Measurements from ENCODE around the gene ATF4.

Gene ATF4

GRCh38 chr22:39488563-39489083 is 31.7 kb upstream of the ATF4 start:
- no peak for FAIRE-seq

GRCh38 chr22:39489094-39490068 is 31.0 kb upstream of the ATF4 start:
- DNase-seq (ENCODE audit: insufficient read length, low spot score): no peak
- no peak for FAIRE-seq

More at GRCh38 chr22:39488563-39489083, 31.7 kb upstream of the ATF4 start:
- DNase-seq (ENCODE audit: insufficient read length, low spot score): no peak

GRCh38 chr22:39490135-39490798 is 30.1 kb upstream of the ATF4 start:
- peak; percentile 36 for FAIRE-seq
- DNase-seq (ENCODE audit: insufficient read length, low spot score): peak; percentile 66

GRCh38 chr22:39490966-39491680 is 29.2 kb upstream of the ATF4 start:
- FAIRE-seq: no peak

GRCh38 chr22:39491696-39492095 is 28.7 kb upstream of the ATF4 start:
- FAIRE-seq (no peak), DNase-seq (ENCODE audit: insufficient read length, low spot score) (no peak)

More at GRCh38 chr22:39490966-39491680, 29.2 kb upstream of the ATF4 start:
- DNase-seq (ENCODE audit: insufficient read length, low spot score): no peak

- FAIRE-seq (no peak), DNase-seq (ENCODE audit: insufficient read length, low spot score) (no peak)
These were observed 28.2 kb upstream of the ATF4 start for GRCh38 chr22:39492186-39492585.

GRCh38 chr22:39493759-39494158 is 26.6 kb upstream of the ATF4 start:
- FAIRE-seq (no peak), DNase-seq (ENCODE audit: insufficient read length, low spot score) (no peak)

- no peak for FAIRE-seq
- no peak for DNase-seq (ENCODE audit: insufficient read length, low spot score)
These were observed 25.8 kb upstream of the ATF4 start for GRCh38 chr22:39494471-39495120.

GRCh38 chr22:39496131-39496838 is 24.1 kb upstream of the ATF4 start:
- no peak for FAIRE-seq

GRCh38 chr22:39497429-39497828 is 22.9 kb upstream of the ATF4 start:
- no peak for FAIRE-seq

More at GRCh38 chr22:39496131-39496838, 24.1 kb upstream of the ATF4 start:
- DNase-seq (ENCODE audit: insufficient read length, low spot score): no peak

GRCh38 chr22:39498368-39498767 is 22.0 kb upstream of the ATF4 start:
- FAIRE-seq (no peak), DNase-seq (ENCODE audit: insufficient read length, low spot score) (no peak)

More at GRCh38 chr22:39497429-39497828, 22.9 kb upstream of the ATF4 start:
- no peak for DNase-seq (ENCODE audit: insufficient read length, low spot score)

- DNase-seq (ENCODE audit: insufficient read length, low spot score): no peak
- FAIRE-seq: no peak
These were observed 21.6 kb upstream of the ATF4 start for GRCh38 chr22:39498802-39499201.

- FAIRE-seq: no peak
- no peak for DNase-seq (ENCODE audit: insufficient read length, low spot score)
These were observed 20.3 kb upstream of the ATF4 start for GRCh38 chr22:39500101-39500500.

GRCh38 chr22:39501644-39502108 is 18.7 kb upstream of the ATF4 start:
- no peak for FAIRE-seq
- no peak for DNase-seq (ENCODE audit: insufficient read length, low spot score)

- DNase-seq (ENCODE audit: insufficient read length, low spot score) (peak; percentile 93), FAIRE-seq (peak; percentile 97)
These were observed 18.1 kb upstream of the ATF4 start, which contains the start of gene MIEF1 for GRCh38 chr22:39502109-39502788. TSS of gene MIEF1 (plus strand) at chr22:39502290. CDS start at chr22:39511295, 9,005 bp downstream.

- FAIRE-seq: no peak
- DNase-seq (ENCODE audit: insufficient read length, low spot score): no peak
These were observed 17.5 kb upstream of the ATF4 start for GRCh38 chr22:39502789-39503409.

- DNase-seq (ENCODE audit: insufficient read length, low spot score) (no peak), FAIRE-seq (no peak)
These were observed 16.7 kb upstream of the ATF4 start for GRCh38 chr22:39503630-39504029.

GRCh38 chr22:39504071-39504470 is 16.3 kb upstream of the ATF4 start:
- FAIRE-seq (no peak), DNase-seq (ENCODE audit: insufficient read length, low spot score) (no peak)

Data from HTR-8/SVneo (cell line).